Astrocyte of the spinal cord (primary cell): Measurements from ENCODE around the gene ARID5A.

Experiments used
- DNase-seq: peaks from one replicate; pipeline ENCODE4 v3.0.0; 2011; ENCODE audit warnings: low read depth, low spot score
- H3K4me3 ChIP-seq: 2 replicates; pipeline ENCODE4 v1.5.1; 2011; ENCODE audit warnings: low read depth, mild to moderate bottlenecking, low read length, moderate library complexity
- in situ Hi-C: cut with HindIII; loops from 2 replicates; pipeline ENCODE4 v1.10.0; 2017; ENCODE audit warnings: low sequenced_read_pairs
- TF ChIP-seq, protein P1 (sequence below): IDR thresholded peaks from 2 replicates; pipeline ENCODE4 v1.5.1; 2012; ENCODE audit warnings: low read depth, mild to moderate bottlenecking, low read length, inconsistent platforms

ARID5A gene, protein sequence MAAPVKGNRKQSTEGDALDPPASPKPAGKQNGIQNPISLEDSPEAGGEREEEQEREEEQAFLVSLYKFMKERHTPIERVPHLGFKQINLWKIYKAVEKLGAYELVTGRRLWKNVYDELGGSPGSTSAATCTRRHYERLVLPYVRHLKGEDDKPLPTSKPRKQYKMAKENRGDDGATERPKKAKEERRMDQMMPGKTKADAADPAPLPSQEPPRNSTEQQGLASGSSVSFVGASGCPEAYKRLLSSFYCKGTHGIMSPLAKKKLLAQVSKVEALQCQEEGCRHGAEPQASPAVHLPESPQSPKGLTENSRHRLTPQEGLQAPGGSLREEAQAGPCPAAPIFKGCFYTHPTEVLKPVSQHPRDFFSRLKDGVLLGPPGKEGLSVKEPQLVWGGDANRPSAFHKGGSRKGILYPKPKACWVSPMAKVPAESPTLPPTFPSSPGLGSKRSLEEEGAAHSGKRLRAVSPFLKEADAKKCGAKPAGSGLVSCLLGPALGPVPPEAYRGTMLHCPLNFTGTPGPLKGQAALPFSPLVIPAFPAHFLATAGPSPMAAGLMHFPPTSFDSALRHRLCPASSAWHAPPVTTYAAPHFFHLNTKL

DNA sequence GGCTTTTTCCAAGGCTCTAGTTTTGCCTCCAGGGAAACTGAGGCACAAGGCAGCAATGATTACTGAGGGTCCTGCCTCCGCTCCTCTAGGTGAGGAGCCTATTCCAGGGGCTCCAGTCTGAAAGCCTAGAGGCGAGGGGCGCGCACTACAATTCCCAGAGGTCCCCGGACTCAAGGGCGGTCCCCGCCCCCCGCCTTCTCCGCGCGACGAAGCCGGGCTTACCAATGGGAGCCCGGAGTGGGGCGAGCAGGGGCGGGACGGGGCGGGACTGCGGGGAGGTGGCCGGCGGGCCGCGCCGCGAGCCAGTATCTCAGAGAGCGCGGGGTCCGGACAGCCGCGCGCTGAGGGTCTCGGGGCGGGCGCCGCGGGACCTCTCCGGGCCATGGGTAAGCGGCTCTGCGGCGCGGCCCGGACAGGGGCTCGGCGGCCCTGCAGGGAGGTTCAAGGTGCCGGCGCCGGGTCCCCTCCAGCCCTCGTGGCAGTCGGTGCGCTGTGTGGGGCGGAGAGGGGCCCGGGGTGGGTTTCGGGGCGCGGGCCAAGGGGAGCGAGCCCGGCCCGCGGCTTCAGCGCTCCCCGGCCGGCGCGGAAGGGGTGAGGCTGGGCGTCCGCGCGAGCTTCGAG is at the start of gene ARID5A:
ARID5A (plus strand) TSS at position 308 of the 621 bp plus-strand sequence; CDS start at position 383, 75 bp downstream.
- peak; percentile 92 for DNase-seq
- TF ChIP-seq, protein P1, sequence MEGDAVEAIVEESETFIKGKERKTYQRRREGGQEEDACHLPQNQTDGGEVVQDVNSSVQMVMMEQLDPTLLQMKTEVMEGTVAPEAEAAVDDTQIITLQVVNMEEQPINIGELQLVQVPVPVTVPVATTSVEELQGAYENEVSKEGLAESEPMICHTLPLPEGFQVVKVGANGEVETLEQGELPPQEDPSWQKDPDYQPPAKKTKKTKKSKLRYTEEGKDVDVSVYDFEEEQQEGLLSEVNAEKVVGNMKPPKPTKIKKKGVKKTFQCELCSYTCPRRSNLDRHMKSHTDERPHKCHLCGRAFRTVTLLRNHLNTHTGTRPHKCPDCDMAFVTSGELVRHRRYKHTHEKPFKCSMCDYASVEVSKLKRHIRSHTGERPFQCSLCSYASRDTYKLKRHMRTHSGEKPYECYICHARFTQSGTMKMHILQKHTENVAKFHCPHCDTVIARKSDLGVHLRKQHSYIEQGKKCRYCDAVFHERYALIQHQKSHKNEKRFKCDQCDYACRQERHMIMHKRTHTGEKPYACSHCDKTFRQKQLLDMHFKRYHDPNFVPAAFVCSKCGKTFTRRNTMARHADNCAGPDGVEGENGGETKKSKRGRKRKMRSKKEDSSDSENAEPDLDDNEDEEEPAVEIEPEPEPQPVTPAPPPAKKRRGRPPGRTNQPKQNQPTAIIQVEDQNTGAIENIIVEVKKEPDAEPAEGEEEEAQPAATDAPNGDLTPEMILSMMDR: peak; percentile 24
- in situ Hi-C loops: no loop called here
- peak within 1 kb of the TSS; percentile 63 for H3K4me3 ChIP-seq

DNA sequence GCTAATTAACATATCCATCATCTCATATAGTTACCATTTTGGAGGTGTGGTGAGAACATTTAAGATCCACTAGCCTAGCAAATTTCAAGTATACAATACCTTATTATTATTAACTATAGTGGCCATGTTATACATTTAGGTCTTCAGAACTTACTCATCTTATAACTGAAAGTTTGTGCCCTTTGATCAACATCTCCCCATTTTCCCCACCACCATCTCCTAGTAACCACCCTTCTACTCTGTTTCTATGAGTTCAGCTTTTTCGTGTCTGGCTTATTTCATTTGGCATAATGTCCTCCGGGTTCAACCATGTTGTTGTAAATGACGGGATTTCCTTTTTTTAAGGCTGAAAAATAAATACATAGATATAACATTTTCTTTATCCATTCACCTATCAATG is 47.3 kb upstream of the ARID5A start:
- no peak overlapping the region for H3K4me3 ChIP-seq
- in situ Hi-C loops: no loop called here

DNA sequence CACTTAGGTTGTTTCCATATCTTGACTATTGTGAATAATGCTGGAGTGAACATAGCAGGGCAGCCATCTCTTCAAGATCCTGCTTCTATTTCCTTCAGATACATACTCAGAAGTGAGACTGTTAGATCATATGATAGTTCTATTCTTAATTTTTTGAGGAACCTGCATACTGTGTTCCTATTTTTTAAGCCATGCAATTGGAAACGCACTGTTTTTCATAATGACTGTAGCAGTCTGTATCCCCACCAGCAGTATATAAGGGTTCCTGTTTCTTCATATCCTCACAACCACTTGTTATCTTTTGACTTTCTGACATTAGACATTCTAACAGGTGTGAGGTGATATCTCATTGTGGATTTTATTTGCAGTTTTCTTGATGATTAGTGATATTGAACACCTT is 46.9 kb upstream of the ARID5A start:
- H3K4me3 ChIP-seq: no peak overlapping the region
- no peak for DNase-seq
- TF ChIP-seq, protein P1: no peak
- in situ Hi-C loops: no loop called here

More for the DNA sequence above, 47.3 kb upstream of the ARID5A start:
- TF ChIP-seq, protein P1: no peak
- DNase-seq: no peak

DNA sequence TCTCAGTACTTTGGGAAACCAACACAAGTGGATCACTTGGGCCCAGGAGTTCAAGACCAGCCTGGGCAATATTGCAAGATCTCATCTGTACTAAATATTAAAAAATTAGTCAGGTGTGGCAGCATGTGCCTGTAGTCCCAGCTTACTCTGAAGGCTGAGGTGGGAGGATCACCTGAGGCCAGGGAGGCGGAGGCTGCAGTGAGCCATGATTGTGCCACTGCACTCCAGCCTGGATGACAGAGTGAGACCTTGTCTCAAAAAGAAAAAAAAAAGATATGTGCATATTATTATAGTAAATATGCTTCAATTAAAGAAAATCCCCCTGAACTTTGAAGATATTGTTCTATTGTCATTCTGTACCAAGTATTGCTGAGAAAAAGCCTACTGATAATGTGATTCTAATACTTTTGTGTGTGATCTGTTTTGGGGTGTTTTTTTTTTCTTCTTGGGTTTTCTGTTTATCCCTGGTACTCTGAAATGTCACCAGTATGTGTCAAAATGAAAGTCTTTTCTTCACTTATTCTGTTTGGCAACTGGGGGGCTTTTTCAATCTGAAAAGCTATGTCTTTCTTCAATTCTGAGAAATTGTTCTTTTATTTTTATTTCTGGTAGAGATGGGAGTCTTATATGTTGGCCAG is 44.6 kb upstream of the ARID5A start:
- in situ Hi-C loops: no loop called here
- no peak overlapping the region for H3K4me3 ChIP-seq
- DNase-seq: no peak
- TF ChIP-seq, protein P1: no peak

DNA sequence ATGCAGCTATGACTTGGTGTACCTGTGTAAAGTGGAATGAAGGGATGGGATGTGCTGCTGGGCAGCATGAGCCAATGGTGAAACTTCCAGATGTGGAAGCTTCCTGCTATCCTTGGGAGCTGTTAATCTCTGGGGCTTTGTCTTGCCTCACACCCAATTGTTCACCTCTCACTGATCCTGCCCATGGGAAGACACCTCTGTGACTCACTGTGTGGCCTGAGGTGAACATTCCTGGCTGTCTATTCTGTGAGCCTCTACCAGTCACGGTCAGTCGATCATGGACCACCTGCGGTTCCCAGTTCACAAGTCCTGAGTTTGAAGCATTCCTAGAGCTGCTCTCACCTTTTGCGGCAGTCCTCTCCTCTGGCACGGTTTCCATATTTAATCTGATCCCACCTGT is 43.5 kb upstream of the ARID5A start:
- DNase-seq: no peak
- in situ Hi-C loops: no loop called here
- no peak overlapping the region for H3K4me3 ChIP-seq
- TF ChIP-seq, protein P1: no peak

DNA sequence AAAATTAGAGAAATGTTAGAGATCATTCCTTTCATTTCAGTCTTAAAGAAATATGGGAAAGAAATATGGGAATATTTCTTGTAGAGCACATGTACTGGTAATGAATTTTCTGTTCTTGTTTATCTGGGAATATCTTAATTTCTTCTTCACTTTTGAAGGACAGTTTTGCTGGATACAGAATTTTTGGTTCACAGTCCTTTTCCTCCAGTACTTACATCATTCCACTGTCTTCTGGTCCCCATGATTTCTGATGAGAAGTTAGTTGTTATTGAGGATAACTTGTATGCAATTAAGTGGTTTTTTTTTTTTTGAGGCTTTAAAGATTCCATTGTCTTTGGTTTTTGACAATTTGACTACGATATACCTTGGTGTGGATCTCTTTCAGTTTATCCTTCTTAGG is 42.4 kb upstream of the ARID5A start:
- H3K4me3 ChIP-seq: no peak overlapping the region
- DNase-seq: no peak
- in situ Hi-C loops: no loop called here
- TF ChIP-seq, protein P1: no peak
